Fibroblast of lung (primary cell): Measurements from ENCODE around the gene DTYMK.

Source experiments
- EZH2 ChIP-seq: IDR thresholded peaks from 2 replicates; pipeline ENCODE4 v1.5.1; 2012; ENCODE audit warnings: low read length, control low read depth, mild to moderate bottlenecking; ENCODE audit errors: missing control alignments
- TF ChIP-seq, protein P1 (sequence below), 2 donors: IDR thresholded peaks in 1 of 2; conservative IDR thresholded peaks in 1 of 2; 1 replicate in 1 of 2; 2 replicates in 1 of 2; pipeline ENCODE4 v1.5.1; 2011 to 2012; ENCODE audit warnings: low read length in 2 of 2, control low read depth in 1 of 2, inconsistent platforms in 1 of 2, low read depth in 1 of 2, mild to moderate bottlenecking in 1 of 2

DNA sequence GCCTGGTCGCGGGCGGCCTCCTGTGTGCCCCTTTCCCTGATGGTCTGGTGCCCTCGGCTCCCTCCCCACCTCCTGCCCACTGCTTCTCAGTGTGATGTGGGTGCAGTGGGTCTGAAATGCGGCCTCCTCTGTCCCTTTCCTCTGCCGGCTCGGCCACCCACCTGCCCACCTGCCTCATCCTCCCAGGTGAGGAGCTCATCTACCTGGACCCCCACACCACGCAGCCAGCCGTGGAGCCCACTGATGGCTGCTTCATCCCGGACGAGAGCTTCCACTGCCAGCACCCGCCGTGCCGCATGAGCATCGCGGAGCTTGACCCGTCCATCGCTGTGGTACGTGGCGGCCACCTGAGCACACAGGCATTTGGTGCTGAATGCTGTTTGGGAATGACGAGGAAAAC, 18.3 kb downstream of the DTYMK start:
- TF ChIP-seq, protein P1, sequence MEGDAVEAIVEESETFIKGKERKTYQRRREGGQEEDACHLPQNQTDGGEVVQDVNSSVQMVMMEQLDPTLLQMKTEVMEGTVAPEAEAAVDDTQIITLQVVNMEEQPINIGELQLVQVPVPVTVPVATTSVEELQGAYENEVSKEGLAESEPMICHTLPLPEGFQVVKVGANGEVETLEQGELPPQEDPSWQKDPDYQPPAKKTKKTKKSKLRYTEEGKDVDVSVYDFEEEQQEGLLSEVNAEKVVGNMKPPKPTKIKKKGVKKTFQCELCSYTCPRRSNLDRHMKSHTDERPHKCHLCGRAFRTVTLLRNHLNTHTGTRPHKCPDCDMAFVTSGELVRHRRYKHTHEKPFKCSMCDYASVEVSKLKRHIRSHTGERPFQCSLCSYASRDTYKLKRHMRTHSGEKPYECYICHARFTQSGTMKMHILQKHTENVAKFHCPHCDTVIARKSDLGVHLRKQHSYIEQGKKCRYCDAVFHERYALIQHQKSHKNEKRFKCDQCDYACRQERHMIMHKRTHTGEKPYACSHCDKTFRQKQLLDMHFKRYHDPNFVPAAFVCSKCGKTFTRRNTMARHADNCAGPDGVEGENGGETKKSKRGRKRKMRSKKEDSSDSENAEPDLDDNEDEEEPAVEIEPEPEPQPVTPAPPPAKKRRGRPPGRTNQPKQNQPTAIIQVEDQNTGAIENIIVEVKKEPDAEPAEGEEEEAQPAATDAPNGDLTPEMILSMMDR (conservative IDR thresholded peaks at IDR 0.05 in 1 of 2, IDR thresholded peaks at IDR 0.05 in 1 of 2; ENCODE audit: low read depth in 1 of 2, low read length in 2 of 2), result no peak
- TF ChIP-seq EZH2, result no peak
